Esophagus squamous epithelium (tissue), 4 donors: ENCODE results near the gene SOCS6.

Source experiments
- CTCF ChIP-seq, 6 experiments: fragments of 450-650 bp in 4 of 6; fragments of 200-600 bp in 2 of 6; sonication (generic) in 2 of 6; IDR thresholded peaks; one replicate each; pipeline ENCODE4 v1.5.1; 2016 to 2019; ENCODE audit warnings: antibody characterized with exemption in 6 of 6, mild to moderate bottlenecking in 4 of 6, moderate library complexity in 4 of 6
- POLR2A ChIP-seq, 4 donors: fragments of 450-650 bp; IDR thresholded peaks; one replicate each; pipeline ENCODE4 v1.6.1; 2017; ENCODE audit warnings: antibody characterized with exemption in 4 of 4, mild to moderate bottlenecking in 4 of 4, moderate library complexity in 3 of 4

- TF ChIP-seq POLR2A (IDR thresholded peaks at IDR 0.05) (no peak), CTCF (IDR thresholded peaks at IDR 0.05) (no peak)
Measured at GRCh38 chr18:70311726-70312125, 22.9 kb downstream of the SOCS6 start.
